ENCODE results near the gene SLC26A1. TPM values are rescaled to one million over a fixed set of nuclear protein-coding genes. Genes with fewer than 3 reads are reported as not detected.

SLC26A1 gene
- total and polyA plus RNA-seq, 2 of the 13 experiments (the other 11 are each of a cell fraction or from before 2014, with no cell fraction given), result 5.4 to 22.9 TPM

DNA sequence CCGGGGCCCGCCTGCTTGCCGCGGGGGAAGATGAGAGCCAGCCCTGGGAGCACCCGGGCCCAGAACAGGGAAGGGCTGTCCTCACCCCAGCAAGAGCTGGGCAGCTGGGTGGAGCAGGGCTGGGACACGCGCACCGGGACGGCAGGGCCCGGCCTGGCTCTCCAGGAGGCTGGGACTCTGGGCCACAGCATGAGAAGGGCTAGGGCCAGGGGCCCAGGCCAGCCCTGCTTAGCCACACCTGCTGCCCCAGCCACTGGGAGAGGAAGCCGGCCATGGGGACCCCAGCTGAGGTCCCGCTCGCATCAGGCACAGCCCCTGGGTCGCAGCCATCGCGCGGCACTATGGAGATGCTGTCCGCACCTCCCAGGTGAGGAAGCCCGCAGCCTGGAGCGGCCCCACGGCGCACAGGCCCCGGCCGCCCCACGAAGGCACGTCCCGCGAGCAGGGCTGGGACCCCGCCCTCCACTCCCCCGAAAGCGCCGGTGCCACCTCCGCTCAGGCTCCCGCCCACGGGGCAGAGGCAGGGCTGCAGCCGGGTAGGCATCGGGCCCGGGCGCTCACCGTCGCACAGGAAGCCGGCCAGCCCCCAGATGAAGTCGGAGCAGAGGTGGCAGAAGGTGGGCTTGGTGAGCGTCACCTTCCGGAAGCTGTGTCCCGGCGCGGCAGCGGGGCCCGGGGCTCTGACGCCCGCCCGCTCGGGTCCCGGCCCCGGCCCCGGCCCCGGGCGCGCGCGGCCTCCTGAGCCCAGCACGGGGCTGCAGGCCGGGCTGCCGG, 20.4 kb downstream of the SLC26A1 start (continued):
- TF ChIP-seq, protein P1, sequence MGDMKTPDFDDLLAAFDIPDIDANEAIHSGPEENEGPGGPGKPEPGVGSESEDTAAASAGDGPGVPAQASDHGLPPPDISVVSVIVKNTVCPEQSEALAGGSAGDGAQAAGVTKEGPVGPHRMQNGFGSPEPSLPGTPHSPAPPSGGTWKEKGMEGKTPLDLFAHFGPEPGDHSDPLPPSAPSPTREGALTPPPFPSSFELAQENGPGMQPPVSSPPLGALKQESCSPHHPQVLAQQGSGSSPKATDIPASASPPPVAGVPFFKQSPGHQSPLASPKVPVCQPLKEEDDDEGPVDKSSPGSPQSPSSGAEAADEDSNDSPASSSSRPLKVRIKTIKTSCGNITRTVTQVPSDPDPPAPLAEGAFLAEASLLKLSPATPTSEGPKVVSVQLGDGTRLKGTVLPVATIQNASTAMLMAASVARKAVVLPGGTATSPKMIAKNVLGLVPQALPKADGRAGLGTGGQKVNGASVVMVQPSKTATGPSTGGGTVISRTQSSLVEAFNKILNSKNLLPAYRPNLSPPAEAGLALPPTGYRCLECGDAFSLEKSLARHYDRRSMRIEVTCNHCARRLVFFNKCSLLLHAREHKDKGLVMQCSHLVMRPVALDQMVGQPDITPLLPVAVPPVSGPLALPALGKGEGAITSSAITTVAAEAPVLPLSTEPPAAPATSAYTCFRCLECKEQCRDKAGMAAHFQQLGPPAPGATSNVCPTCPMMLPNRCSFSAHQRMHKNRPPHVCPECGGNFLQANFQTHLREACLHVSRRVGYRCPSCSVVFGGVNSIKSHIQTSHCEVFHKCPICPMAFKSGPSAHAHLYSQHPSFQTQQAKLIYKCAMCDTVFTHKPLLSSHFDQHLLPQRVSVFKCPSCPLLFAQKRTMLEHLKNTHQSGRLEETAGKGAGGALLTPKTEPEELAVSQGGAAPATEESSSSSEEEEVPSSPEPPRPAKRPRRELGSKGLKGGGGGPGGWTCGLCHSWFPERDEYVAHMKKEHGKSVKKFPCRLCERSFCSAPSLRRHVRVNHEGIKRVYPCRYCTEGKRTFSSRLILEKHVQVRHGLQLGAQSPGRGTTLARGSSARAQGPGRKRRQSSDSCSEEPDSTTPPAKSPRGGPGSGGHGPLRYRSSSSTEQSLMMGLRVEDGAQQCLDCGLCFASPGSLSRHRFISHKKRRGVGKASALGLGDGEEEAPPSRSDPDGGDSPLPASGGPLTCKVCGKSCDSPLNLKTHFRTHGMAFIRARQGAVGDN (CRISPR knock-in tag; IDR thresholded peaks at IDR 0.05), result peak; percentile 75
- TF ChIP-seq ARNTL (CRISPR knock-in tag; IDR thresholded peaks at IDR 0.05), result no peak
- no peak for TF ChIP-seq SIX4 (CRISPR knock-in tag; IDR thresholded peaks at IDR 0.05)
- TF ChIP-seq ARNT (IDR thresholded peaks at IDR 0.05), result no peak
- no peak for TF ChIP-seq TARDBP (CRISPR knock-in tag; IDR thresholded peaks at IDR 0.05)
- TF ChIP-seq, protein P2, sequence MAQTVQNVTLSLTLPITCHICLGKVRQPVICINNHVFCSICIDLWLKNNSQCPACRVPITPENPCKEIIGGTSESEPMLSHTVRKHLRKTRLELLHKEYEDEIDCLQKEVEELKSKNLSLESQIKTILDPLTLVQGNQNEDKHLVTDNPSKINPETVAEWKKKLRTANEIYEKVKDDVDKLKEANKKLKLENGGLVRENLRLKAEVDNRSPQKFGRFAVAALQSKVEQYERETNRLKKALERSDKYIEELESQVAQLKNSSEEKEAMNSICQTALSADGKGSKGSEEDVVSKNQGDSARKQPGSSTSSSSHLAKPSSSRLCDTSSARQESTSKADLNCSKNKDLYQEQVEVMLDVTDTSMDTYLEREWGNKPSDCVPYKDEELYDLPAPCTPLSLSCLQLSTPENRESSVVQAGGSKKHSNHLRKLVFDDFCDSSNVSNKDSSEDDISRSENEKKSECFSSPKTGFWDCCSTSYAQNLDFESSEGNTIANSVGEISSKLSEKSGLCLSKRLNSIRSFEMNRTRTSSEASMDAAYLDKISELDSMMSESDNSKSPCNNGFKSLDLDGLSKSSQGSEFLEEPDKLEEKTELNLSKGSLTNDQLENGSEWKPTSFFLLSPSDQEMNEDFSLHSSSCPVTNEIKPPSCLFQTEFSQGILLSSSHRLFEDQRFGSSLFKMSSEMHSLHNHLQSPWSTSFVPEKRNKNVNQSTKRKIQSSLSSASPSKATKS (CRISPR knock-in tag; IDR thresholded peaks at IDR 0.05), result no peak
- no peak for TF ChIP-seq ZNF44 (CRISPR knock-in tag; IDR thresholded peaks at IDR 0.05)
- TF ChIP-seq HMGA1 (CRISPR knock-in tag; conservative IDR thresholded peaks at IDR 0.05), result no peak
- peak; percentile 43; the same call in 1 of the 2 replicates for TF ChIP-seq ZFX (CRISPR knock-in tag; IDR thresholded peaks at IDR 0.05; ENCODE audit: low read depth)
- TF ChIP-seq, protein P3, sequence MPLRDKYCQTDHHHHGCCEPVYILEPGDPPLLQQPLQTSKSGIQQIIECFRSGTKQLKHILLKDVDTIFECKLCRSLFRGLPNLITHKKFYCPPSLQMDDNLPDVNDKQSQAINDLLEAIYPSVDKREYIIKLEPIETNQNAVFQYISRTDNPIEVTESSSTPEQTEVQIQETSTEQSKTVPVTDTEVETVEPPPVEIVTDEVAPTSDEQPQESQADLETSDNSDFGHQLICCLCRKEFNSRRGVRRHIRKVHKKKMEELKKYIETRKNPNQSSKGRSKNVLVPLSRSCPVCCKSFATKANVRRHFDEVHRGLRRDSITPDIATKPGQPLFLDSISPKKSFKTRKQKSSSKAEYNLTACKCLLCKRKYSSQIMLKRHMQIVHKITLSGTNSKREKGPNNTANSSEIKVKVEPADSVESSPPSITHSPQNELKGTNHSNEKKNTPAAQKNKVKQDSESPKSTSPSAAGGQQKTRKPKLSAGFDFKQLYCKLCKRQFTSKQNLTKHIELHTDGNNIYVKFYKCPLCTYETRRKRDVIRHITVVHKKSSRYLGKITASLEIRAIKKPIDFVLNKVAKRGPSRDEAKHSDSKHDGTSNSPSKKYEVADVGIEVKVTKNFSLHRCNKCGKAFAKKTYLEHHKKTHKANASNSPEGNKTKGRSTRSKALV (CRISPR knock-in tag; IDR thresholded peaks at IDR 0.05), result 0 out of 2 replicates have a peak, but pooled peaks have one; percentile 69
- TF ChIP-seq ZNF777 (CRISPR knock-in tag; IDR thresholded peaks at IDR 0.05), result peak; percentile 26; the same call in 1 of the 2 replicates
- TF ChIP-seq ZNF747 (CRISPR knock-in tag; IDR thresholded peaks at IDR 0.05; ENCODE audit: borderline replicate concordance), result no peak
- peak; percentile 11 for TF ChIP-seq HNRNPLL (IDR thresholded peaks at IDR 0.05; ENCODE audit: low read depth, low read length, poor library complexity, severe bottlenecking)
- no peak for TF ChIP-seq ZNF563 (CRISPR knock-in tag; IDR thresholded peaks at IDR 0.05)
- no peak for TF ChIP-seq SP2 (CRISPR knock-in tag; IDR thresholded peaks at IDR 0.05)
- TF ChIP-seq GABPB1 (CRISPR knock-in tag; IDR thresholded peaks at IDR 0.05), result peak; percentile 54; the same call in 1 of the 2 replicates
- TF ChIP-seq SMAD1 (CRISPR knock-in tag; IDR thresholded peaks at IDR 0.05; ENCODE audit: borderline replicate concordance, low read depth), result no peak
- no peak for TF ChIP-seq ARID2 (CRISPR knock-in tag; IDR thresholded peaks at IDR 0.05; ENCODE audit: borderline replicate concordance)
- TF ChIP-seq ZFY (CRISPR knock-in tag; IDR thresholded peaks at IDR 0.05), result peak; percentile 34; the same call in 1 of the 2 replicates
- no peak for TF ChIP-seq AKAP8 (CRISPR knock-in tag; IDR thresholded peaks at IDR 0.05)
- TF ChIP-seq RBFOX2 (IDR thresholded peaks at IDR 0.05; ENCODE audit: low read depth, low read length), result peak; percentile 26; the same call in 1 of the 2 replicates
- TF ChIP-seq, protein P4, sequence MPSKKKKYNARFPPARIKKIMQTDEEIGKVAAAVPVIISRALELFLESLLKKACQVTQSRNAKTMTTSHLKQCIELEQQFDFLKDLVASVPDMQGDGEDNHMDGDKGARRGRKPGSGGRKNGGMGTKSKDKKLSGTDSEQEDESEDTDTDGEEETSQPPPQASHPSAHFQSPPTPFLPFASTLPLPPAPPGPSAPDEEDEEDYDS (CRISPR knock-in tag; IDR thresholded peaks at IDR 0.05), result no peak

All from HepG2 (cell line).